ENCODE results near the gene OR52I2.

- no peak for TF ChIP-seq CTCF (IDR thresholded peaks at IDR 0.05; ENCODE audit: low read depth, low read length)
- no peak for TF ChIP-seq POLR2A (IDR thresholded peaks at IDR 0.05; ENCODE audit: extremely low read depth, insufficient read length)
Observed at GRCh38 chr11:4619514-4619913, 38.0 kb downstream of the OR52I2 start.
